HG03159 (cell line): ENCODE data around the gene MED12.

ENCODE experiments used
- ATAC-seq: cut with Tn5 transposase; IDR thresholded peaks from one replicate; pipeline ENCODE4 v1.9.1; 2021; ENCODE audit warnings: mild to moderate bottlenecking, moderate library complexity; ENCODE audit not compliant: unreplicated experiment

The MED12 gene

GRCh38 chrX:71107245-71107644, 11.2 kb upstream of the MED12 start:
- ATAC-seq, result no peak

GRCh38 chrX:71107762-71108360, 10.5 kb upstream of the MED12 start:
- no peak for ATAC-seq

- no peak for ATAC-seq
Measured at GRCh38 chrX:71109051-71109450, 9.3 kb upstream of the MED12 start.

DNA sequence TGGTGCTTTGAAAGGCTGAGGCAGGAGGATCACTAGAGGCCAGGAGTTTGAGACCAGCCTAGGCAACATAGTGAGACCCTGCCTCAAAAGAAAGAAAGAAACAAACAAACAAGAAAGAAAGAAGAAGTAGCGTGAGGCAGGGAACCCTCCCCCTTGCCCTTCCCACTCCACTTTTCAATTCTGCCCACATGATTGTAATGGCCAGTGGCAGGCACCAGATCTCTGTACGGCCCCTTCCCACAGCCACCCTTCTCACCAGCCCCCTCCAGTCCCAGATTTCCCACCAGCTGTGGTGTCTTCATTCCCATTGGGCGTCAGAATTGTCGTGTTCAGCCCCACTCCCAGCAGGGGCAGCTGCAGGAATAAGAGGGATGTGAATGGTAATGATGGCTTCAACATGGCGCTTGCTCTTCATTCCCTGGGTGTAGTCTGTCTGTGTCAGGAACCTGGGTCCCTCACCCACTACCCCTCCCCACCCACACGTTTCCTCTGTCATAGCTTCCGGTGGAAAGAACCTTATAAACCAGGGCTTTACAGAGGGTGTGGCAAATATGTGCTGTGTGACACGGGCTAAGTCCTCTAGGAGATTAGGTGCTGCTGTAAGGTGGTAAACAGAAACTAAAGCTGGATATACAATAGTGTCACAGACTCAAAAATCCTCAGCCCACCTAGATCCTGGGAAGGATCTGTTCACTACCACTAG, 7.1 kb upstream of the MED12 start, which contains the start of gene IL2RG:
Gene IL2RG (minus strand): TSS at position 437 of the 703 bp plus-strand sequence. CDS start 38 bp downstream, at position 399.
- ATAC-seq, result peak; percentile 86

DNA sequence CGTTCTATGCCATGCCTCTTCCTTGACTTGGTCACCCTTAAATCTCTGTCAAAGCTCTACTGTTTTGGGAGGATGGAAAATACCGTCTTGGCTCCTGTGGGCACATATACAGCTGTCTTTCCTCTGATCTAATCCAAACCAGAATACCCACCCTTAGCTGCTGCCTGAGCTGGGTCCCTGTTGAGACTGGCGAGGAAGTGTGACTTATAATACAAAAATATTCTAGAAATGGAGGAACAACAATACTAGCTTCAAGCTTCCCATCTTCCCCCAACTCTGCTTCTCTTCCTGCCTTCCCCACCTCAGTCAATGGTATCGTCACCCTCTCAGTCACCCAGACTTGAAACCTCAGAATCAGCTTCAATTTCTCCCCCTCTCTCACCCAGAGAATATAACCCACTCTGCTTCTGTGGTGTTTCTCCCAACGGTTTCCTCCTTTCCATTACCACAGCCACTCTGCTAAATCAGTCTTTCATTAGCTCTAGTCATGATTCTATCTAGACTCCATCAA, 6.4 kb upstream of the MED12 start:
- ATAC-seq, result no peak

GRCh38 chrX:71117358-71117757, 1.0 kb upstream of the MED12 start:
- no peak for ATAC-seq

DNA sequence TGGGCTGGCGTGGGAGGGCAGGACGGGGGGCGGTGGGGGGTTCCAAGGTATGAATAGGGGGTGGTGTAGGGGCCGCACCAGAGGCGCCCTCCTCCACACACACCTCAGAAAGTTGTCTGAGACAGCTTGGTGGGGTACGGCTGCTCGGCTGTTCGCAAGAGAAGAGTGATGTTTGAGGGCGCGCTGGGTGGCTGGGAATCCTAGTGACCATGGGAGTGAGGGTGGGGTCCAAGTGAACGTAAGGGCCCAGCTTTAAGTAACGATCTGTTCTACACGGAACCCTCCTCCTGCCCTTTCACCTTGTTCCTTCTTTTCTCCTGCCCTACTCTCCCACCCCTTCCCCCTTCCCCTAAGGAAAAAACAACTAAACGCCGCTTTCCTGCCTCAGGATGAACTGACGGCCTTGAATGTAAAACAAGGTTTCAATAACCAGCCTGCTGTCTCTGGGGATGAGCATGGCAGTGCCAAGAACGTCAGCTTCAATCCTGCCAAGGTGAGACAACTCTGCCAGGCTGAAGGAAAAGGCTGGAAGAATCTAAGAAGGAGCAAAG, 664 bp downstream of the MED12 start:
- peak; percentile 9 for ATAC-seq

- no peak for ATAC-seq
Measured at GRCh38 chrX:71128166-71128833, 9.9 kb downstream of the MED12 start.

- peak; percentile 81 for ATAC-seq
Measured at GRCh38 chrX:71128915-71129765, 10.7 kb downstream of the MED12 start.

DNA sequence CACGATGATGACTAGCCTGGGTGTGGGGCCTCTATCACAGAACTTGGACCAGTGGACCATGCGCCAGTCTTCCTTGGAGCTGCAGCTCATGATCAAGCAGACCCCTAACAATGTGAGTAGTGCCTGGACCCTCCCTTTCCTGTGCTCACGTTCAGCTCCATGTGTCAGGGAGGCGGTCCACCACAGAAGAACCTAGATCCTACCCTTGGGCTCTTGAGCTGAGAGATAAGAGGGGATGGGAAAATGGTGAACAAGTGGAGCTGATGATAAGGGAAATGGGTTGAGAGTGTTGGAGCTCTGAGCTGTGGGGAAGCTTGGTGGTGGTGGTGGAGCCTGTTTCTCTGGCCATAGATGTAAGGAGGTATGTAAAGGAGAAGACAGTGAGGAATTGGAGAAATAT, 13.1 kb downstream of the MED12 start:
- no peak for ATAC-seq

GRCh38 chrX:71140440-71140839, 22.0 kb downstream of the MED12 start:
- no peak for ATAC-seq

DNA sequence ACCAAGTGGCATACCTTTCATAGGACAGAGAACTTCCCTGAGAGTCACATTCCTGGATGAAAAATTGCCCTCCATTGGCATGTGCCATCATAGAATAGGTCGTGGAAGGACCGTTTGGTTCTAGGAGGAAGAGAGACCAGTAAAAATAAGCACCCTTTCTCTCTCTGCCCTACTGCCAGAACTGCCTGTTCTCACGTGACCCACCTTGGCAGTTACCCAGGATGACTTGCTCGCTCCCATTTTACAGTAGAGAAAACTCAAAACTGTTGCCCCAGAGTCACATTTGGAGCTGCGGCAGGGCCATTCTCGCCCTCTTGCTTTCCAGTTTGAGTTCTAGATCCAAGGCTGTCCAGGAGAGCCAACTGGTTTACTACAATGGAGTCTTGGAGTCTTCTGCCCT, 25.1 kb downstream of the MED12 start:
- no peak for ATAC-seq

GRCh38 chrX:71144651-71145050, 26.3 kb downstream of the MED12 start, which contains the start of gene NLGN3:
Gene NLGN3, plus strand, starts transcription at chrX:71144841. Its CDS starts 2,909 bp downstream, at chrX:71147750.
- no peak for ATAC-seq

GRCh38 chrX:71147496-71148277, 29.3 kb downstream of the MED12 start:
- no peak for ATAC-seq

GRCh38 chrX:71148278-71148663, 29.9 kb downstream of the MED12 start:
- no peak for ATAC-seq

DNA sequence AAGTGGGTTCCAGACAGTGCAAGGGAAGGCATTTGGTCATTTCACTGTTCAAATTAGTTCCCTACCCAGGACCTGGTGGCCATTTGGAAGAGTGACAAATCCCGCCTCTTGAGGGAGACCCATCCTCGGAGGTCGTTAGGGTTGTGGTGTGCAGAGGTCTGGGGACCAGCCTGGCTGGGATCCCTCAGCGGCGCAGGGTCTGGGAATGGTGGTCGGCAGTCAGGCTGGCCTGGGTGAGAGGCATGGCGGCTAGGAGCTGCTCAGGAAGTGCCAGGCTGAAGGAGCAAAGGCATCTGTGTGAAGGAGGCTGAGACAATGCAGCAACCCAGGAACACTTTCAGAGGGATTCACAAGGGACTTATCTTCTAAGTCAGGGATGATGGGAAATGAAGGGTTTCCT, 33.0 kb downstream of the MED12 start:
- no peak for ATAC-seq

DNA sequence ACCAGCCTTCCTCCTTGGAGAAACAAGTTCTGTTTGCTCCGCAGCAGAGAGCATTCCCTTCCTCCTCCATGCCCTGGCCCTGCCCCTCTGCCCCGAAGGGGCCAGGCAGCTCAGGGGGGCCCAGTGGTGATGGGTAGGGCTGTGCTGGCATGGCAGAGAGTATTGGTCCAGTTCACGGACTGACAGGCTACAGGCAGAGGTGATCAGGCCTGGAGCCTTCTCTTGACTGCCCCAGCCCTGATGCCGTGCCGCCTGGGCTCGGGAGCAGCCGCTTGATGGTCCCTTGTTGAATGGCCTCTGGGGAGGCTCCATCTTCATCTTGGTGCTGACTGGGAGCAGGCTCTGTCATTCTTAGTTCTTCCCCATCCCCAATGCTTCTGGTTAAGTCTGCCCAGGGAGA, 35.8 kb downstream of the MED12 start:
- ATAC-seq, result no peak

GRCh38 chrX:71154641-71155040, 36.2 kb downstream of the MED12 start:
- no peak for ATAC-seq

GRCh38 chrX:71158603-71159002, 40.2 kb downstream of the MED12 start:
- ATAC-seq, result no peak

GRCh38 chrX:71159335-71159734, 40.9 kb downstream of the MED12 start:
- no peak for ATAC-seq
